ENCODE measurements around the gene PIGL. TPM values are rescaled to one million over a fixed set of nuclear protein-coding genes. Genes with fewer than 3 reads are reported as not detected.

Gene PIGL
- total RNA-seq, 2 donors from 2014 or later = 24.7 to 25.4 TPM

DNA sequence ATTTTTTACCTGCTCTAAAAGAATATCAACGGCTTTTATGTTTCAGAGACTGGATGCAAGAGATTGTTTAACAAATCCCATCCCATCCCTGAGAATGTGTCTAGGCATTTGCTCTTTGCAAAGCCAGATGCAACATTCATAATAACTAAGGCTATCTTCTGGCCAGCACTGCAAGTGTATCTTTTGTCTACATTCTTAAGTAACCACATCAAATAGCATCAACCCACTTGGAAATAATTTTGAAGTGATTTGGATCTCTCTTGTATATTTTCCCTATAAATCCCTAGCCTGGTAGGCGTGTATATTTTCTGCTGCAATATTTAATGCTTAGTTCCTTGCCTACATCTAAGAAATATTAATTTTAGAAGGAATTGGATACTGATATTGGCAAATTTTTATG, 64.3 kb downstream of the PIGL start:
- peaks cover 5% of the 10 kb centered on the region for H3K4me1 ChIP-seq
- no peaks in the 10 kb centered on the region for H3K27me3 ChIP-seq
- TF ChIP-seq, protein P1, sequence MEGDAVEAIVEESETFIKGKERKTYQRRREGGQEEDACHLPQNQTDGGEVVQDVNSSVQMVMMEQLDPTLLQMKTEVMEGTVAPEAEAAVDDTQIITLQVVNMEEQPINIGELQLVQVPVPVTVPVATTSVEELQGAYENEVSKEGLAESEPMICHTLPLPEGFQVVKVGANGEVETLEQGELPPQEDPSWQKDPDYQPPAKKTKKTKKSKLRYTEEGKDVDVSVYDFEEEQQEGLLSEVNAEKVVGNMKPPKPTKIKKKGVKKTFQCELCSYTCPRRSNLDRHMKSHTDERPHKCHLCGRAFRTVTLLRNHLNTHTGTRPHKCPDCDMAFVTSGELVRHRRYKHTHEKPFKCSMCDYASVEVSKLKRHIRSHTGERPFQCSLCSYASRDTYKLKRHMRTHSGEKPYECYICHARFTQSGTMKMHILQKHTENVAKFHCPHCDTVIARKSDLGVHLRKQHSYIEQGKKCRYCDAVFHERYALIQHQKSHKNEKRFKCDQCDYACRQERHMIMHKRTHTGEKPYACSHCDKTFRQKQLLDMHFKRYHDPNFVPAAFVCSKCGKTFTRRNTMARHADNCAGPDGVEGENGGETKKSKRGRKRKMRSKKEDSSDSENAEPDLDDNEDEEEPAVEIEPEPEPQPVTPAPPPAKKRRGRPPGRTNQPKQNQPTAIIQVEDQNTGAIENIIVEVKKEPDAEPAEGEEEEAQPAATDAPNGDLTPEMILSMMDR (IDR thresholded peaks at IDR 0.05) = no peak
- H3K4me3 ChIP-seq = no peak overlapping the region
- no peaks in the 10 kb centered on the region for H3K36me3 ChIP-seq
- no peak overlapping the region for H3K9ac ChIP-seq (ENCODE audit: low read depth in 2 of 2, low read length in 2 of 2)
- intact Hi-C loops (cut with DNase I) = no loop called here
- DNase-seq = no peak
- H3K27ac ChIP-seq = no peak overlapping the region
- H3K9me3 ChIP-seq = no peaks in the 10 kb centered on the region

- intact Hi-C loops (cut with DNase I) = no loop called here
- DNase-seq = no peak
- TF ChIP-seq, protein P1 (IDR thresholded peaks at IDR 0.05) = no peak
These were observed 65.5 kb downstream of the PIGL start for GRCh38 chr17:16282522-16282921.

DNA sequence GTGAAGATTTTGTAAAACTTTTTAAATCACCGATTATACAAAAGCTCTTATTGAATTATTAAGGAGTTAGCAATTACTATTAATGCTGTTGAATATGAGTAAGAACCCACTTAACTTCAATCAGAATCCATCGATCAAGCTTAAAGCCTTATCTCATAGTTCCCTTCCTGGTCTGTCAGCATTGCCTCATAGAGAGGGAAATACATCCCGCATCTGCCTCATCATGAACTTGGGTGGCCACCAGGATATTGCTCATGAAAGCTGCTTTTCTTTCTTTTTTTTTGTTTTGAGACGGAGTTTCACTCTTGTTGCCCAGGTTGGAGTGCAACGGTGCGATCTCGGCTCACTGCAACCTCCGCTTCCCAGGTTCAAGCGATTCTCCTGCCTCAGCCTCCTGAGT, 66.7 kb downstream of the PIGL start:
- Histone ChIP-seq H3K9me3 (no peaks in the 10 kb centered on the region), H3K9ac (ENCODE audit: low read depth in 2 of 2, low read length in 2 of 2) (no peak overlapping the region), H3K27me3 (no peaks in the 10 kb centered on the region), H3K4me3 (no peak overlapping the region), H3K27ac (no peak overlapping the region), H3K4me1 (peaks cover 20% of the 10 kb centered on the region), H3K36me3 (no peaks in the 10 kb centered on the region)
- TF ChIP-seq, protein P1 (IDR thresholded peaks at IDR 0.05) = no peak
- intact Hi-C loops (cut with DNase I) = no loop called here
- no peak for DNase-seq

More at GRCh38 chr17:16282522-16282921, 65.5 kb downstream of the PIGL start:
- H3K36me3 ChIP-seq = no peaks in the 10 kb centered on the region
- no peak overlapping the region for H3K4me3 ChIP-seq
- H3K27me3 ChIP-seq = no peaks in the 10 kb centered on the region
- no peak overlapping the region for H3K9ac ChIP-seq (ENCODE audit: low read depth in 2 of 2, low read length in 2 of 2)
- H3K4me1 ChIP-seq = peaks cover 14% of the 10 kb centered on the region
- no peak overlapping the region for H3K27ac ChIP-seq
- no peaks in the 10 kb centered on the region for H3K9me3 ChIP-seq

GRCh38 chr17:16285646-16286008, 68.6 kb downstream of the PIGL start:
- H3K4me3 ChIP-seq = no peak overlapping the region
- H3K9me3 ChIP-seq = no peaks in the 10 kb centered on the region
- H3K9ac ChIP-seq (ENCODE audit: low read depth in 2 of 2, low read length in 2 of 2) = peak overlapping the region; percentile 33 to 80
- DNase-seq = no peak
- TF ChIP-seq, protein P1 (IDR thresholded peaks at IDR 0.05) = peak; percentile 55
- H3K27me3 ChIP-seq = no peaks in the 10 kb centered on the region
- H3K4me1 ChIP-seq = peaks cover 20% of the 10 kb centered on the region
- intact Hi-C loops (cut with DNase I) = loop anchor here (2.0 kb wide), 1 partner anchor 69 kb away; the partner anchor contains the start of gene PIGL
- H3K36me3 ChIP-seq = no peaks in the 10 kb centered on the region
- H3K27ac ChIP-seq = peak overlapping the region; percentile 90

- H3K9ac ChIP-seq (ENCODE audit: low read depth in 2 of 2, low read length in 2 of 2) = peak overlapping the region; percentile 56 to 80
- TF ChIP-seq, protein P1 (IDR thresholded peaks at IDR 0.05) = no peak
- no peaks in the 10 kb centered on the region for H3K36me3 ChIP-seq
- H3K27ac ChIP-seq = peak overlapping the region; percentile 90
- H3K4me3 ChIP-seq = no peak overlapping the region
- intact Hi-C loops (cut with DNase I) = loop anchor here (2.0 kb wide), 1 partner anchor 69 kb away; the partner anchor contains the start of gene PIGL
- no peaks in the 10 kb centered on the region for H3K9me3 ChIP-seq
- H3K27me3 ChIP-seq = no peaks in the 10 kb centered on the region
- DNase-seq = peak; percentile 93
- peaks cover 20% of the 10 kb centered on the region for H3K4me1 ChIP-seq
These were observed 69.3 kb downstream of the PIGL start for GRCh38 chr17:16286009-16286946.

All from colonic mucosa (tissue), 4 donors.